ENCODE data around the gene PHF12.

DNA sequence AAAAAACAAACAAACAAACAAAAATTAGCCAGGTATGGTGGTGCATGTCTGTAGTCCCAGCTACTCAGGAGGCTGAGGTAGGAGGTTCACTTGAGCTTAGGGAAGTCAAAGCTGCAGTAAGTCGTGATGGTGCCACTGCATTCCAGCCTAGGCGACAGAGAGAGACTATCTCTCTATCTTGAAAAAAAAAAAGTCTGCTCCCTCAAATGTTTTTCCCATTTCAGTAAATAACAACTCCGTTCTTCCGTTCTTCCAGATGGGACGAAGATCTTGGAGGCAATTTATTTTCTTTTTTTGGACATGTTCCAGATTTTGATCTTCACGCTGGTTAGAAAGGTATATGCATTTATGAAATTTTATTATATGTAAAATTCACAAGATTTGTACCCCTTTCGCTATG is 77.5 kb downstream of the PHF12 start:
- TF ChIP-seq, protein P1, sequence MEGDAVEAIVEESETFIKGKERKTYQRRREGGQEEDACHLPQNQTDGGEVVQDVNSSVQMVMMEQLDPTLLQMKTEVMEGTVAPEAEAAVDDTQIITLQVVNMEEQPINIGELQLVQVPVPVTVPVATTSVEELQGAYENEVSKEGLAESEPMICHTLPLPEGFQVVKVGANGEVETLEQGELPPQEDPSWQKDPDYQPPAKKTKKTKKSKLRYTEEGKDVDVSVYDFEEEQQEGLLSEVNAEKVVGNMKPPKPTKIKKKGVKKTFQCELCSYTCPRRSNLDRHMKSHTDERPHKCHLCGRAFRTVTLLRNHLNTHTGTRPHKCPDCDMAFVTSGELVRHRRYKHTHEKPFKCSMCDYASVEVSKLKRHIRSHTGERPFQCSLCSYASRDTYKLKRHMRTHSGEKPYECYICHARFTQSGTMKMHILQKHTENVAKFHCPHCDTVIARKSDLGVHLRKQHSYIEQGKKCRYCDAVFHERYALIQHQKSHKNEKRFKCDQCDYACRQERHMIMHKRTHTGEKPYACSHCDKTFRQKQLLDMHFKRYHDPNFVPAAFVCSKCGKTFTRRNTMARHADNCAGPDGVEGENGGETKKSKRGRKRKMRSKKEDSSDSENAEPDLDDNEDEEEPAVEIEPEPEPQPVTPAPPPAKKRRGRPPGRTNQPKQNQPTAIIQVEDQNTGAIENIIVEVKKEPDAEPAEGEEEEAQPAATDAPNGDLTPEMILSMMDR (IDR thresholded peaks at IDR 0.05), result no peak
- TF ChIP-seq EP300 (IDR thresholded peaks at IDR 0.05) (no peak), POLR2AphosphoS5 (IDR thresholded peaks at IDR 0.05) (no peak)

All from upper lobe of left lung (tissue), 4 donors.